ENCODE results near the gene HOXC6.

DNA sequence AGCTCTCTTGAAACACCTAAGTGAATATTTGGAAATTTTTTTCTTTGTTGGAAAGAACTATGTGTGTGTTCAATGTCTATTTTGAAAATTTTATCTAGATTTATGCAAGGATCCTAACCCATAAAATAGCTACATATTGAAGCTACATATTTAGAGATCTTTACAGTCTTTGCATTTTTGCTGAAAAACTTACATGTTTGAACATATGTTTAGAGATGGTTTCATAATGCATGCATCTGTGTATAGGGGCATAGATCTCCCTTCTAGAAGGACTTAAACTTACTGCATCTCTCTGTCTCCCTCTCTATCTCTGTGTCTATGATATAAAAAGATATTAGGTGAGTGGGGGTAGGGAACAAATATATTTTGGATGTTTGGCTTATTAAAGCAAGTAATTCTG, 17.2 kb downstream of the HOXC6 start:
- TF ChIP-seq, protein P1, sequence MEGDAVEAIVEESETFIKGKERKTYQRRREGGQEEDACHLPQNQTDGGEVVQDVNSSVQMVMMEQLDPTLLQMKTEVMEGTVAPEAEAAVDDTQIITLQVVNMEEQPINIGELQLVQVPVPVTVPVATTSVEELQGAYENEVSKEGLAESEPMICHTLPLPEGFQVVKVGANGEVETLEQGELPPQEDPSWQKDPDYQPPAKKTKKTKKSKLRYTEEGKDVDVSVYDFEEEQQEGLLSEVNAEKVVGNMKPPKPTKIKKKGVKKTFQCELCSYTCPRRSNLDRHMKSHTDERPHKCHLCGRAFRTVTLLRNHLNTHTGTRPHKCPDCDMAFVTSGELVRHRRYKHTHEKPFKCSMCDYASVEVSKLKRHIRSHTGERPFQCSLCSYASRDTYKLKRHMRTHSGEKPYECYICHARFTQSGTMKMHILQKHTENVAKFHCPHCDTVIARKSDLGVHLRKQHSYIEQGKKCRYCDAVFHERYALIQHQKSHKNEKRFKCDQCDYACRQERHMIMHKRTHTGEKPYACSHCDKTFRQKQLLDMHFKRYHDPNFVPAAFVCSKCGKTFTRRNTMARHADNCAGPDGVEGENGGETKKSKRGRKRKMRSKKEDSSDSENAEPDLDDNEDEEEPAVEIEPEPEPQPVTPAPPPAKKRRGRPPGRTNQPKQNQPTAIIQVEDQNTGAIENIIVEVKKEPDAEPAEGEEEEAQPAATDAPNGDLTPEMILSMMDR (IDR thresholded peaks at IDR 0.05), result no peak
- TF ChIP-seq POLR2A (IDR thresholded peaks at IDR 0.05), result no peak
